Measurements from ENCODE around the gene SERTAD1. TPM values are rescaled to one million over a fixed set of nuclear protein-coding genes. Genes with fewer than 3 reads are reported as not detected.

Gene SERTAD1
- total RNA-seq, 1 donor from 2014 or later, result 22.9 TPM

DNA sequence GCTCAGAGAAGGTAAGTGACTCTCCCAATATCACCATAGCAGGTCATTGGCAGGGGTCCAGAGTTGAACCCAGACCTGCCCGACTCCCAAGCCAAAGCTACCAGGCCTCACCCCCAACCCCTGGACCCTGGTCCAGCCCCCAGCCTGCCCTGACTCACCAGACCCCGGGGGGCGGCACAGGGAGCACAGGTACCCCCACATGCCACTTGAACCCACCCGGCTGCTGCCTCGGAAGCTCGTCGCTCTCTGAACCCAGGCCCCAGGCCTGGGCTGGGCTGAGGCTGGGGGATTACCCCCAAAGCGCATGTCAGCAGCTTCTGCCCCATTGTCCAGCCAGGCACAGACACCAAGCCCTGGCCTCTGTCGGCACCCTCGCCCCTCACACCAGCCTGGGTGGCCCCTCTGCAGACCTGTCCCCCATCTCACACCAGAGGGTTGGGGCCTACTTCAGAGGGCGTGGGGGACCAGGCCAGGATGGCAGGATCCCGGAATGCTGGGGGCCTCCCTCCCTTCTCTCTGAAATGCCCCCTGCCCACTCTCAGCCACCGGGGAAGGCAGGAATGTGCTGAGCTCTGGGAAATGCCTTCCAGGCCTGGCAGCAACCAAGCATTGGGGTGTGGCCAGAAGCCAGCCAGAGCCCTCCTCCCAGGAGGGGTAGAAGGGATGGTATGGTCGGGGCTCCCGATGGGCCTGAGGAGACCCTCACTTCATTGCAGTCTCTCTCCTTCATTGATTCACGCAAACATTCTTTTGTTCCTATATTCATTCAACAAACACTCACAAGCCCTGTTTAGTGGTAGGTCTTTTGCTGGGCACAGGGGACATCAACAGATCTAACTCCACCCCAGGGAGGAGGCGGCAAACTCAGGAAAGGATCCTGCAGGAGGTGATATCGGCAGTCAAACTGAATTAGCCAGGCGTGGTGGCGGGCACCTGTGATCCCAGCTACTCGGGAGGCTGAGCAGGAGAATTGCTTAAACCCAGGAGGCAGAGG lies 11.0 kb downstream of the SERTAD1 start:
- Mint-ChIP-seq H3K9me3 (ENCODE audit: unreplicated experiment) (no peaks in the 10 kb centered on the region), H3K27me3 (ENCODE audit: low read depth, unreplicated experiment) (peaks cover 2% of the 10 kb centered on the region), H3K27ac (ENCODE audit: unreplicated experiment) (no peak overlapping the region), H3K36me3 (ENCODE audit: low read depth, unreplicated experiment) (no peaks in the 10 kb centered on the region), H3K4me1 (ENCODE audit: low read depth, unreplicated experiment) (peaks cover 1% of the 10 kb centered on the region), H3K4me3 (ENCODE audit: unreplicated experiment) (no peak overlapping the region)
- no peak overlapping the region for H3K27ac ChIP-seq (ENCODE audit: low read depth, low read length)
- no peak overlapping the region for H2AFZ ChIP-seq (ENCODE audit: low read depth, low read length)
- no peaks in the 10 kb centered on the region for H3K36me3 ChIP-seq (ENCODE audit: insufficient read depth, low read length)
- H3K4me1 ChIP-seq (ENCODE audit: insufficient read depth, low read length), result peaks cover 11% of the 10 kb centered on the region
- no peaks in the 10 kb centered on the region for H3K9me3 ChIP-seq (ENCODE audit: insufficient read depth, low read depth, low read length)
- no peaks in the 10 kb centered on the region for H3K79me2 ChIP-seq (ENCODE audit: insufficient read depth, low read length)
- no peak for TF ChIP-seq EZH2 (IDR thresholded peaks at IDR 0.05; ENCODE audit: insufficient read depth, low read length)
- TF ChIP-seq, protein P1, sequence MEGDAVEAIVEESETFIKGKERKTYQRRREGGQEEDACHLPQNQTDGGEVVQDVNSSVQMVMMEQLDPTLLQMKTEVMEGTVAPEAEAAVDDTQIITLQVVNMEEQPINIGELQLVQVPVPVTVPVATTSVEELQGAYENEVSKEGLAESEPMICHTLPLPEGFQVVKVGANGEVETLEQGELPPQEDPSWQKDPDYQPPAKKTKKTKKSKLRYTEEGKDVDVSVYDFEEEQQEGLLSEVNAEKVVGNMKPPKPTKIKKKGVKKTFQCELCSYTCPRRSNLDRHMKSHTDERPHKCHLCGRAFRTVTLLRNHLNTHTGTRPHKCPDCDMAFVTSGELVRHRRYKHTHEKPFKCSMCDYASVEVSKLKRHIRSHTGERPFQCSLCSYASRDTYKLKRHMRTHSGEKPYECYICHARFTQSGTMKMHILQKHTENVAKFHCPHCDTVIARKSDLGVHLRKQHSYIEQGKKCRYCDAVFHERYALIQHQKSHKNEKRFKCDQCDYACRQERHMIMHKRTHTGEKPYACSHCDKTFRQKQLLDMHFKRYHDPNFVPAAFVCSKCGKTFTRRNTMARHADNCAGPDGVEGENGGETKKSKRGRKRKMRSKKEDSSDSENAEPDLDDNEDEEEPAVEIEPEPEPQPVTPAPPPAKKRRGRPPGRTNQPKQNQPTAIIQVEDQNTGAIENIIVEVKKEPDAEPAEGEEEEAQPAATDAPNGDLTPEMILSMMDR (IDR thresholded peaks at IDR 0.05; ENCODE audit: insufficient read depth, low read depth, low read length), result no peak
- no peak overlapping the region for H3K4me3 ChIP-seq (ENCODE audit: insufficient read depth, low read depth, low read length)
- no peaks in the 10 kb centered on the region for H3K27me3 ChIP-seq (ENCODE audit: insufficient read depth, low read length)
- H3K4me2 ChIP-seq (ENCODE audit: low read length), result no peak overlapping the region
- H3K9ac ChIP-seq (ENCODE audit: low read length), result no peak overlapping the region
- no peaks in the 10 kb centered on the region for H4K20me1 ChIP-seq (ENCODE audit: insufficient read depth, low read length)
- no peak for FAIRE-seq
- DNase-seq (ENCODE audit: low read depth), result no peak

DNA sequence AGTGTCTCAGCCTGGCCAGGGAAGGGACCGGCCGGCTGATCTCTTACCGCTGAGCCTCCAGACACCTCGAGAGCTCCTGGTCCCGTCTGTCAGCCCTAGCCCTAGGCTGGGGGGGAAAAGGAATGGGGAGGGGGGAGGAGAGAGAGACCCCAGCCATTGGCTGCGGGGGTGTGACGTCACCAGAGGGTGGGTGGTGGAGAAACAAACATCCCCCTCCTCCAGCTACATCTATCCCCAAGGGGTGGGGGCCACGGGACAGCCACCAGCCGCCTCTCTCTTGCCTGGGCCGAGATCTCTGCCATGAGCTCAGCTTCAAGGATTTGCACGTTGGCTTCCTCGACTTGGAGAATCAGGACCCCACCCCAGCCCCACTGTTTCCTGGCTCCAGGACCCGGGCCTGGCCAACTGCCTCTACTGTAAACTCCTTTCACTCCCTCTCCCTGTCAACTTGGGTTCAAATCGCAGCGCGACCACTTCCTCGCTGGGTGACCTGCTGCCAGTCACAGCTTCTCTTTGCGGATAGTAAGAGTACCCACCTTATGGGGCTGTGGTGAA lies 12.4 kb downstream of the SERTAD1 start, which contains the start of gene PRX:
Gene PRX, minus strand, starts transcription at position 88 of the 555 bp plus-strand sequence. CDS start 5,446 bp downstream, outside the sequence.
- Histone ChIP-seq H3K27ac (ENCODE audit: low read depth, low read length) (no peak within 1 kb of the TSS), H3K27me3 (ENCODE audit: insufficient read depth, low read length) (no peaks in the 10 kb centered on the region), H2AFZ (ENCODE audit: low read depth, low read length) (no peak within 1 kb of the TSS), H3K9me3 (ENCODE audit: insufficient read depth, low read depth, low read length) (no peaks in the 10 kb centered on the region), H3K36me3 (ENCODE audit: insufficient read depth, low read length) (no peaks in the 10 kb centered on the region), H3K9ac (ENCODE audit: low read length) (no peak within 1 kb of the TSS), H3K79me2 (ENCODE audit: insufficient read depth, low read length) (no peaks in the 10 kb centered on the region), H3K4me2 (ENCODE audit: low read length) (no peak within 1 kb of the TSS), H4K20me1 (ENCODE audit: insufficient read depth, low read length) (no peaks in the 10 kb centered on the region), H3K4me3 (ENCODE audit: insufficient read depth, low read depth, low read length) (no peak within 1 kb of the TSS), H3K4me1 (ENCODE audit: insufficient read depth, low read length) (peaks cover 11% of the 10 kb centered on the region)
- H3K4me1 Mint-ChIP-seq (ENCODE audit: low read depth, unreplicated experiment), result peaks cover 1% of the 10 kb centered on the region
- TF ChIP-seq EZH2 (IDR thresholded peaks at IDR 0.05; ENCODE audit: insufficient read depth, low read length), result no peak
- TF ChIP-seq, protein P1 (IDR thresholded peaks at IDR 0.05; ENCODE audit: insufficient read depth, low read depth, low read length), result no peak
- H3K27me3 Mint-ChIP-seq (ENCODE audit: low read depth, unreplicated experiment), result peaks cover 2% of the 10 kb centered on the region
- no peaks in the 10 kb centered on the region for H3K9me3 Mint-ChIP-seq (ENCODE audit: unreplicated experiment)
- FAIRE-seq (no peak), DNase-seq (ENCODE audit: low read depth) (no peak)
- no peak within 1 kb of the TSS for H3K4me3 Mint-ChIP-seq (ENCODE audit: unreplicated experiment)
- no peak within 1 kb of the TSS for H3K27ac Mint-ChIP-seq (ENCODE audit: unreplicated experiment)
- no peaks in the 10 kb centered on the region for H3K36me3 Mint-ChIP-seq (ENCODE audit: low read depth, unreplicated experiment)

Data from astrocyte (in vitro differentiated cells and primary cell).